ENCODE data around the gene ZNF764. TPM values are rescaled to one million over a fixed set of nuclear protein-coding genes. Genes with fewer than 3 reads are reported as not detected.

Gene ZNF764
- total RNA-seq, 1 donor, result 4.3 TPM

DNA sequence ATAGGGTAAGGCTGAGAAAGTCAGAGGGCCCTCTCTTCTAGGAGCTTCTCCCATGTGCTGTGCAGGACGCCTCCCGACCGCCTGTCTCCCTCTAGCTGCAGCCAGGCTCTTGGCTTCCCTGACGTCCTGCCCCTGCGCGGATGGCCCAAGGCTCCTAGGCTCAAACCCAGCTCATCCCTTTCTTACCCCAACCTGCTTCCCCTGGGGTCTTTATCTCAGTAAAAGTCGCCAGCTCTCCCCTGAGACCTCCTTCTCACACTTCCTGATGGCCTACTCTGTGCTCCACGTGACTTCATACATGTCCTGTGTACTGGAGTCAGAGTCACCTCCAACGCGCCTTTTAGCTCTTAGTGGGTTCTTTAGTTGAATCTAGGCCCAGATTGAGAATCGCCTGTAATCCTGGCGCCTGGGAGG is 22.4 kb downstream of the ZNF764 start:
- TF ChIP-seq, protein P1, sequence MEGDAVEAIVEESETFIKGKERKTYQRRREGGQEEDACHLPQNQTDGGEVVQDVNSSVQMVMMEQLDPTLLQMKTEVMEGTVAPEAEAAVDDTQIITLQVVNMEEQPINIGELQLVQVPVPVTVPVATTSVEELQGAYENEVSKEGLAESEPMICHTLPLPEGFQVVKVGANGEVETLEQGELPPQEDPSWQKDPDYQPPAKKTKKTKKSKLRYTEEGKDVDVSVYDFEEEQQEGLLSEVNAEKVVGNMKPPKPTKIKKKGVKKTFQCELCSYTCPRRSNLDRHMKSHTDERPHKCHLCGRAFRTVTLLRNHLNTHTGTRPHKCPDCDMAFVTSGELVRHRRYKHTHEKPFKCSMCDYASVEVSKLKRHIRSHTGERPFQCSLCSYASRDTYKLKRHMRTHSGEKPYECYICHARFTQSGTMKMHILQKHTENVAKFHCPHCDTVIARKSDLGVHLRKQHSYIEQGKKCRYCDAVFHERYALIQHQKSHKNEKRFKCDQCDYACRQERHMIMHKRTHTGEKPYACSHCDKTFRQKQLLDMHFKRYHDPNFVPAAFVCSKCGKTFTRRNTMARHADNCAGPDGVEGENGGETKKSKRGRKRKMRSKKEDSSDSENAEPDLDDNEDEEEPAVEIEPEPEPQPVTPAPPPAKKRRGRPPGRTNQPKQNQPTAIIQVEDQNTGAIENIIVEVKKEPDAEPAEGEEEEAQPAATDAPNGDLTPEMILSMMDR (IDR thresholded peaks at IDR 0.05; ENCODE audit: insufficient read depth, low read depth, low read length), result peak; percentile 76
- H3K4me3 ChIP-seq (ENCODE audit: low read depth, low read length), result peak overlapping the region; percentile 75
- DNase-seq (ENCODE audit: low read depth), result peak; percentile 80

DNA sequence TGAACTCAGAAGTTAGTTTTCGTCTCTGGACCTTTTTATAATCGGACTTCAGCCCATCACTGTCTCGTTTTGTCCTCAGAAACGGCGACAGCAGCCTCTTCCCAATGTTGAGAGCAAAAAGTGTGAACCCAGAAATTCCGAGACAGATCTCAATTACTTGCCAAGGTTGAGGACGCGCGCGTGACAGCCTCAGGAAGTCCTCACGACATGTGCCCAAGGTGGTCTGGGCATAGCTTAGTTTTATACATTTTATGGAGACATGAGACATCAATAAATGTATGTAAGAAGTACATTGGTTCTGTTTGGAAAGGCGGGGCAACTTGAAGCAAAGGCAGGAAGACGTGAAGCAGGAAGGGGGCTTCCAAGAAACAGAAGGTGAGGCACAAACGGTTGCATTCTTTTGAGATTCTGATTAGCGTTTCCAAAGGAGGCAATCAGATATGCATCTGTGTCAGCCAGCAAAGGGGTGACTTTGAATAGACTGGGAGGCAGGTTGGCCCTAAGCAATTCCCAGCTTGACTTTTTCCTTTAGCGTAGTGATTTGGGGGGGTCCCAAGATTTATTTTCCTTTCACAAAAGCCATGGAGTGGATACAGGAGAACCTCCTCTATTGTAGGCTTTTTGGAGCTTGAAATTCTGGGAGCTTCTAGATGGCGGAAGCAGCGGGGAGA is 22.9 kb downstream of the ZNF764 start:
- peak overlapping the region; percentile 75 for H3K4me3 ChIP-seq (ENCODE audit: low read depth, low read length)
- TF ChIP-seq, protein P1 (IDR thresholded peaks at IDR 0.05; ENCODE audit: insufficient read depth, low read depth, low read length), result no peak
- DNase-seq (ENCODE audit: low read depth), result no peak

DNA sequence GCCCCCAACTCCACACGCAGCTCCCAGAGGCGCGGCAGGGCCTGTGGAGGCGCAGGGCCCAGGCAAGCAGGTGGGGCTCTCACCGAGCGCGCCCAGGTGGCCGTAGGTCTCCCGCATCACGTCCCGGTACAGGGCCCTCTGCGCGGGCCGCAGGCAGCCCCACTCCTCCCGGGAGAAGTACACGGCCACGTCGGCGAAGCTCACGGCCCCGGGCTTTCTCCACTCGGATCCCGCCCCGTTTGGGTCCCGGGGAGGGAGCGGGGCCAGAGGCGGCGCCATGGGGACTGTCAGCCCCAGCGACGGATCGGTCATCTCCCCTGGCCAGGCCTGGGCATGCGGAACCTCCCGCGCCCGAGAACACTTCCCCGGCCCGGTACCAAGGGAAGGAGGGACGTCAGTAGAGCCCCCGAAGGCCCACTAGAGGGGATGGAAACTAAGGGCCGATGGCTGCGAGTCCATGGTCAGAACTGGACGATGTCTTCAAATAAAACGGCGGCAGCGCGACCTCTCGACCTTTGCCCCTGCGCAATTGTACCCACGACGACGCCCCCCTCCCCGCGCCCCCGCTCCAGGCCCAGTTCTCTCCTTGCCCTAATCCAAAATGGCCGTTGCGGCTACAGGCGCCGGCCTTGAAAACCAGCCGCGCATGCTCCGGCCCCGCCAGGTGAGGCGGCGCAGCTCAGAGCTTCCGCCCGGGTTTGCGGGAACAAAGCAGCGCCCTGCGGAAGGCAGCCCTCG is 23.6 kb downstream of the ZNF764 start, which contains the start of gene ZNF747:
Gene ZNF747 (minus strand): TSS at position 491 of the 738 bp plus-strand sequence. CDS start 179 bp downstream, at position 312.
- peak within 1 kb of the TSS; percentile 75 for H3K4me3 ChIP-seq (ENCODE audit: low read depth, low read length)
- DNase-seq (ENCODE audit: low read depth), result peak; percentile 84
- TF ChIP-seq, protein P1 (IDR thresholded peaks at IDR 0.05; ENCODE audit: insufficient read depth, low read depth, low read length), result no peak

DNA sequence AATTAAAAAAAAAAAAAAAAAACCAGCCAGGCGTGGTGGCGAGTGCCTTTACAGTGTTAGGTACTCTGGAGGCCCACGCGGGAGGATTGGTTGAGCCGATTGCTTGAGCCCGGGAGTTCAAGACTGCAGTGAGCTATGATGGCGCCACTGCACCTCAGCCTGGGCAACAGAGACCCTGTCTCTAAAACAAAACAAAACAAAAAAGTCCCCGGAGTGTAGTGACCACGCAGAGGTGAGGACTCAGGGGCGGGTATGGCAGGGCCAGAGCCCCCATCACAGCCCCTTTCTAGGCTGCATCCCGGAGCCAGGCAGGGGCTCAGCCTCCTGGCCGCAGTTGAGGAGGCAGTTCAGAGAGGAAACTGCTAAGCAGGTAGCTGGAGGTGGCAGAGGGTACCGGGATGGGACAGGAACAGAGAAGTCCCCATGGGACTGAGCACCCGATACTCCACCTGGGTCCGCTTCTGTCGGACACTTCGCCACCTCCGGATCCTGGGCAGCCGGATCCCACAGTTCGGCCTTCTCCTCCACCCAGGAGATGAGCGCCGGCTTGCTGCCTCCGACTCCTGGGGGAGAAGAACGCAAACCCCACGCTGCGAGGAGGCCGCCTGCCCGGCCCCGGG is 24.3 kb downstream of the ZNF764 start:
- TF ChIP-seq, protein P1 (IDR thresholded peaks at IDR 0.05; ENCODE audit: insufficient read depth, low read depth, low read length), result no peak
- H3K4me3 ChIP-seq (ENCODE audit: low read depth, low read length), result peak overlapping the region; percentile 75
- DNase-seq (ENCODE audit: low read depth), result no peak

DNA sequence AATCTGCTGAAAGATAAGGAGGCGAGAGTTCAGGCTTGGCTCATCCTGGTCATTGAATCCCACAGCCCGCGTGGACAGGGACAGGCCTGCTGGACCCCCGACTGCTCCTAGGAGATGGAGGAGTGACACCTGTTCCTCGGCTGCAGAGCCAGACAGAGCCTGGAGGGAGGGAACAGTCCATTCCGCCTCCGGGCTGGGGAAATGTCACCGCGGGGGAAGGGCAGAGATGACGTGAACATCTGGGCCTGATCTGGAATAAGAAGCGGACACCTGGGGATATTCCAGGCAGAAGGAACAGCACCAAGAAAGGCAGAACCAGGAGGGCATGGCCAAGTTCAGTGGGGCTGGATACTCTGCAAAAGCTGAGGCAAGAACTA is 25.0 kb downstream of the ZNF764 start:
- TF ChIP-seq, protein P1 (IDR thresholded peaks at IDR 0.05; ENCODE audit: insufficient read depth, low read depth, low read length), result no peak
- H3K4me3 ChIP-seq (ENCODE audit: low read depth, low read length), result no peak overlapping the region
- no peak for DNase-seq (ENCODE audit: low read depth)

DNA sequence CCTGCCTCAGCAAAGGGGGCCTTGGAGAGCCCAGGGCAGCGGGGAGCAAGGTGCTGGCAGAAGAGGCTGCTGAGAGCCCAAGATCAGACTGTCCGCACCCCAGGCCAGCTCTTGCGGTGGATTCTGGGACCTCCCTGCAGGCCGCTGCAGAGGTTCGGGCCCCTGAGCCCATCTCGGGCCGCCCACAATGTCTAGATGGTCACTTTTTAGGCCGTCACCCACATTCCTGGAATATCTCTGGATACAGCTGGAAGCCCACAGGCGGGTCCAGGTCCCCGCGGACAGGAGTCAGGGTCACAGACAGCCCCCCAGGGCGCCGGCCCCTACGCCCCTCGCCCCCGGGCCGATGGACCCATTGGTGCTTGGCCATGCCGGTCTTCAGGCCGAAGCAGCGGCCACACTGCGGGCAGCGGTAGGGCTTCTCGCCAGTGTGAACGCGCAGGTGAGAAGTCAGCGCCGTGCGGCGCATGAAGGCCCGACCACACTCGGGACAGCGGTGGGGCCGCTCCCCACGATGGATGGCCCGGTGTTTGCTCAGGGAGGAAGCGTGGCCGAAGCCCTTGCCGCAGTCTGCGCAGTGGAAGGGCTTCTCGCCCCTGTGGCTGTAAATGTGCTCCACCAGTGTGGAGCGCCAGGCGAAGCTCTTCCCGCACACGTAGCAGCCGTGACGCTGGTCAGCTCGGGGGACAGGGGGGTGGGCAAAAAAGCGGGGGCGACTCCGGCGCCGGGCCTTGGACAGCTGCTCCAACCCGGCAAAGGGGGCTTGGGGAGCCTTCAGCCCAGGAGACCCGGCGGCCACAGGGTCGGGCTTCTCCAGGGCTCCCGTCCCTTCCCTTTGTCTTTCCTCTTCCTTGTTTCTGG is 25.7 kb downstream of the ZNF764 start:
- TF ChIP-seq, protein P1 (IDR thresholded peaks at IDR 0.05; ENCODE audit: insufficient read depth, low read depth, low read length), result no peak
- no peak for DNase-seq (ENCODE audit: low read depth)

More for the DNA sequence above, 25.7 kb downstream of the ZNF764 start:
- no peak overlapping the region for H3K4me3 ChIP-seq (ENCODE audit: low read depth, low read length)

Data from fibroblast of villous mesenchyme (primary cell).